Thyroid gland (tissue), 4 donors: Measurements from ENCODE around the gene KCNIP4. TPM values are rescaled to one million over a fixed set of nuclear protein-coding genes. Genes with fewer than 3 reads are reported as not detected.

ENCODE experiments used
- DNase-seq, 2 donors: peaks; one replicate each; pipeline ENCODE4 v3.0.0-alpha.2; 2019
- H3K27ac ChIP-seq, 3 donors: fragments of 200-600 bp; sonication (generic); 1 replicate in 2 of 3; 2 replicates in 1 of 3; pipeline ENCODE4 v1.5.1; 2016 to 2019; ENCODE audit warnings: mild to moderate bottlenecking in 1 of 3, moderate library complexity in 1 of 3
- H3K27me3 ChIP-seq: fragments of 200-600 bp; sonication (generic); one replicate; pipeline ENCODE4 v1.5.1; 2019
- H3K36me3 ChIP-seq, 2 donors: fragments of 200-600 bp; sonication (generic); one replicate each; pipeline ENCODE4 v1.5.1; 2016 to 2019
- H3K4me1 ChIP-seq, 2 donors: fragments of 200-600 bp; sonication (generic); one replicate each; pipeline ENCODE4 v1.5.1; 2017 to 2019
- H3K4me3 ChIP-seq, 3 donors: fragments of 200-600 bp; sonication (generic); replicated peaks in 1 of 3; 1 replicate in 2 of 3; 2 replicates in 1 of 3; pipeline ENCODE4 v1.5.1; 2016; ENCODE audit warnings: mild to moderate bottlenecking in 1 of 3
- H3K9me3 ChIP-seq: fragments of 200-600 bp; sonication (generic); one replicate; pipeline ENCODE4 v1.5.1; 2017
- POLR2A ChIP-seq, 2 donors: fragments of 450-650 bp; IDR thresholded peaks; one replicate each; pipeline ENCODE4 v1.6.1; 2017; ENCODE audit warnings: antibody characterized with exemption in 2 of 2, mild to moderate bottlenecking in 2 of 2, moderate library complexity in 1 of 2
- WGBS, 2 donors: methylation state at CpG; one replicate each; pipeline ENCODE4 v1.1.5; 2017; 5-methylcytosine and 5-hydroxymethylcytosine counted together
- intact Hi-C: fragments of 100-400 bp; cut with DNase I; formaldehyde crosslinking; loops from one replicate; pipeline ENCODE4 v1.15.1; 2023
- total RNA-seq, 4 donors: library from RNA; depleted of rRNA; stranded (reverse); fragments of >200 nt; gene quantifications; one replicate each; pipeline ENCODE4 v1.2.3, GENCODE V29; 2016
- TF ChIP-seq, protein P1 (sequence below), 6 experiments: fragments of 200-600 bp in 3 of 6; fragments of 450-650 bp in 3 of 6; sonication (generic) in 3 of 6; IDR thresholded peaks; one replicate each; pipeline ENCODE4 v1.5.1; 2016 to 2019; ENCODE audit warnings: antibody characterized with exemption in 6 of 6, mild to moderate bottlenecking in 2 of 6, inconsistent platforms in 1 of 6, moderate library complexity in 1 of 6

Gene KCNIP4
- total RNA-seq, 4 donors from 2014 or later = 2.0 to 6.6 (median 4.4) TPM

- Histone ChIP-seq H3K4me1 (no peaks in the 10 kb centered on the region), H3K27ac (no peak overlapping the region), H3K4me3 (no peak overlapping the region), H3K9me3 (no peaks in the 10 kb centered on the region), H3K36me3 (no peaks in the 10 kb centered on the region), H3K27me3 (no peaks in the 10 kb centered on the region)
- TF ChIP-seq, protein P1, sequence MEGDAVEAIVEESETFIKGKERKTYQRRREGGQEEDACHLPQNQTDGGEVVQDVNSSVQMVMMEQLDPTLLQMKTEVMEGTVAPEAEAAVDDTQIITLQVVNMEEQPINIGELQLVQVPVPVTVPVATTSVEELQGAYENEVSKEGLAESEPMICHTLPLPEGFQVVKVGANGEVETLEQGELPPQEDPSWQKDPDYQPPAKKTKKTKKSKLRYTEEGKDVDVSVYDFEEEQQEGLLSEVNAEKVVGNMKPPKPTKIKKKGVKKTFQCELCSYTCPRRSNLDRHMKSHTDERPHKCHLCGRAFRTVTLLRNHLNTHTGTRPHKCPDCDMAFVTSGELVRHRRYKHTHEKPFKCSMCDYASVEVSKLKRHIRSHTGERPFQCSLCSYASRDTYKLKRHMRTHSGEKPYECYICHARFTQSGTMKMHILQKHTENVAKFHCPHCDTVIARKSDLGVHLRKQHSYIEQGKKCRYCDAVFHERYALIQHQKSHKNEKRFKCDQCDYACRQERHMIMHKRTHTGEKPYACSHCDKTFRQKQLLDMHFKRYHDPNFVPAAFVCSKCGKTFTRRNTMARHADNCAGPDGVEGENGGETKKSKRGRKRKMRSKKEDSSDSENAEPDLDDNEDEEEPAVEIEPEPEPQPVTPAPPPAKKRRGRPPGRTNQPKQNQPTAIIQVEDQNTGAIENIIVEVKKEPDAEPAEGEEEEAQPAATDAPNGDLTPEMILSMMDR (IDR thresholded peaks at IDR 0.05) = no peak
- TF ChIP-seq POLR2A (IDR thresholded peaks at IDR 0.05) = no peak
- no peak for DNase-seq
- intact Hi-C loops = no loop called here
- WGBS, 2 donors = 94% methylated on average over 2 of the region's 2 CpGs
Measured at GRCh38 chr4:21896767-21897166, 51.8 kb downstream of the KCNIP4 start.

- Histone ChIP-seq H3K27ac (no peak overlapping the region), H3K9me3 (no peaks in the 10 kb centered on the region), H3K27me3 (no peaks in the 10 kb centered on the region), H3K4me3 (no peak overlapping the region), H3K4me1 (no peaks in the 10 kb centered on the region), H3K36me3 (no peaks in the 10 kb centered on the region)
- DNase-seq = no peak
- 80 to 85% methylated on average over 5 of the region's 5 CpGs for WGBS, 2 donors
- TF ChIP-seq POLR2A (IDR thresholded peaks at IDR 0.05) = no peak
- TF ChIP-seq, protein P1 (IDR thresholded peaks at IDR 0.05) = no peak
- intact Hi-C loops = no loop called here
Measured at GRCh38 chr4:21893136-21893535, 55.4 kb downstream of the KCNIP4 start.

DNA sequence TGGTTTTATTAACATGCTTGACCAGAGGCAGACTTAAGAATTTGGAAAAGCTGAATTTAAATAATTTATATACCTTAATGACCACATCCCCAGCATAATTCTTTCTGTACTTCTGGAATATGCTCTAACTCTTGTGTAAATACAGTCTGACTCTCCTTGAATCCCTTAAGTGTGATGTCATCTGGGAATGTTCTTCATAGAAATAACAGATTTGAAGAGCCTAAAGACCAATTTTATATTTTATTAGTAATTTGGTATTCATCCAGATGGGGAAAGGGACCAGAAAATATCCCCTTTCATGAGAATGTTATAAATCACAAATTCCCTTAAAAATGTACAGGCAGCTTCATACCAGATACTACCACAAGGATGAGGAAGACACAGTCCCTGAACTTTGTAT, 58.3 kb downstream of the KCNIP4 start:
- TF ChIP-seq, protein P1 (IDR thresholded peaks at IDR 0.05) = no peak
- no peak for TF ChIP-seq POLR2A (IDR thresholded peaks at IDR 0.05)
- H3K4me1 ChIP-seq = no peaks in the 10 kb centered on the region
- no peak overlapping the region for H3K4me3 ChIP-seq
- no peak overlapping the region for H3K27ac ChIP-seq
- intact Hi-C loops = no loop called here
- no peaks in the 10 kb centered on the region for H3K36me3 ChIP-seq
- H3K27me3 ChIP-seq = no peaks in the 10 kb centered on the region
- DNase-seq = no peak
- no peaks in the 10 kb centered on the region for H3K9me3 ChIP-seq

- DNase-seq = no peak
- intact Hi-C loops = no loop called here
- Histone ChIP-seq H3K36me3 (no peaks in the 10 kb centered on the region), H3K27me3 (no peaks in the 10 kb centered on the region), H3K4me3 (no peak overlapping the region), H3K9me3 (no peaks in the 10 kb centered on the region), H3K27ac (no peak overlapping the region), H3K4me1 (no peaks in the 10 kb centered on the region)
- TF ChIP-seq, protein P1 (IDR thresholded peaks at IDR 0.05) = no peak
- TF ChIP-seq POLR2A (IDR thresholded peaks at IDR 0.05) = no peak
- WGBS, 2 donors = 77 to 81% methylated on average over 3 of the region's 3 CpGs
Measured at GRCh38 chr4:21888195-21888976, 60.2 kb downstream of the KCNIP4 start.

DNA sequence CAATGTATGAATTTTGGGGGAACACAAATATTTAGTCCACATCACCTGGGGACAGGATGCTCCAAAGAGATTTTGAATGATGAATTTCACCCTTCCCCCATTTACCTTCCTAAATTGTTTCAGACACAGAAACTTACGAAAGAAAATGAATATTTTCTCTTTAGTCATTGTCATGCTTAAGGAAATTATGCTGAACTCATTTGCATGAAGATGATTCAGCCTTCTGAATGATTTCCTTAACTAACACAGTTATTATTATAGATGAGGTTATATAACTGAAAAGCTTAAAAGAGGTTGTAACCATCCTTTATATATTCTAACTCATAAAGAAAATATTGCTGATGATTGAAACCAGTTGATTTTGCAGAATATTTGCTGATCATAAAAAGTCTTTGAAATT, 61.1 kb downstream of the KCNIP4 start:
- Histone ChIP-seq H3K36me3 (no peaks in the 10 kb centered on the region), H3K27ac (no peak overlapping the region), H3K4me1 (no peaks in the 10 kb centered on the region), H3K9me3 (no peaks in the 10 kb centered on the region), H3K4me3 (no peak overlapping the region), H3K27me3 (no peaks in the 10 kb centered on the region)
- intact Hi-C loops = no loop called here
- 80 to 92% methylated on average over 1 of the region's 1 CpG for WGBS, 2 donors
- DNase-seq = no peak
- TF ChIP-seq, protein P1 (IDR thresholded peaks at IDR 0.05) = no peak
- TF ChIP-seq POLR2A (IDR thresholded peaks at IDR 0.05) = no peak
